CD14-positive monocyte (primary cell): ENCODE data around the gene LRP1. TPM values are rescaled to one million over a fixed set of nuclear protein-coding genes. Genes with fewer than 3 reads are reported as not detected.

ENCODE experiments used
- DNase-seq, 3 donors: peaks; one replicate each; pipeline ENCODE4 v3.0.0-alpha.2; 2011 to 2022
- H2AFZ ChIP-seq: 2 replicates; pipeline ENCODE4 v1.6.0; 2012; ENCODE audit warnings: mild to moderate bottlenecking, low read depth, low read length, inconsistent platforms; ENCODE audit not compliant: insufficient read depth, poor library complexity, severe bottlenecking
- H3K27ac ChIP-seq, 2 donors: 1 replicate in 1 of 2; 2 replicates in 1 of 2; pipeline ENCODE4 v1.5.1; 2012 to 2013; ENCODE audit warnings: low read length in 2 of 2, control low read depth in 1 of 2, inconsistent platforms in 1 of 2, low read depth in 1 of 2, mild to moderate bottlenecking in 1 of 2
- H3K27me3 ChIP-seq, 2 donors: one replicate each; pipeline versions ENCODE4 v1.6.0 to v1.6.1; 2011 to 2013; ENCODE audit warnings: low read length in 2 of 2; ENCODE audit not compliant: control insufficient read depth in 2 of 2, insufficient read depth in 2 of 2
- H3K36me3 ChIP-seq, 2 donors: replicated peaks in 1 of 2; 1 replicate in 1 of 2; 2 replicates in 1 of 2; pipeline versions ENCODE4 v1.5.1 to v1.6.1; 2012 to 2013; ENCODE audit warnings: low read length in 2 of 2, control low read depth in 1 of 2, inconsistent platforms in 1 of 2, mild to moderate bottlenecking in 1 of 2; ENCODE audit not compliant: insufficient read depth in 2 of 2, control insufficient read depth in 1 of 2
- H3K4me1 ChIP-seq, 2 donors: 1 replicate in 1 of 2; 2 replicates in 1 of 2; pipeline versions ENCODE4 v1.5.1 to v1.6.1; 2012 to 2013; ENCODE audit warnings: low read length in 2 of 2, control low read depth in 1 of 2, inconsistent platforms in 1 of 2, mild to moderate bottlenecking in 1 of 2, moderate library complexity in 1 of 2; ENCODE audit not compliant: insufficient read depth in 2 of 2, control insufficient read depth in 1 of 2
- H3K4me2 ChIP-seq: replicated peaks from 2 replicates; pipeline ENCODE3; 2012; ENCODE audit warnings: low read length, moderate library complexity, mild to moderate bottlenecking; ENCODE audit not compliant: poor library complexity, severe bottlenecking; ENCODE audit errors: extremely low read depth
- H3K4me3 ChIP-seq, 3 experiments: fragments of 200-600 bp in 1 of 3; sonication (generic) in 1 of 3; replicated peaks in 1 of 3; 1 replicate in 2 of 3; 2 replicates in 1 of 3; pipeline ENCODE4 v1.5.1; 2011 to 2013; ENCODE audit warnings: low read length in 3 of 3, mild to moderate bottlenecking in 3 of 3, control low read depth in 2 of 3, low read depth in 2 of 3, inconsistent platforms in 1 of 3, moderate library complexity in 1 of 3
- H3K79me2 ChIP-seq: 2 replicates; pipeline ENCODE4 v1.6.0; 2012; ENCODE audit warnings: mild to moderate bottlenecking, control low read depth, inconsistent platforms, low read length, moderate library complexity; ENCODE audit not compliant: insufficient read depth
- H3K9ac ChIP-seq: 2 replicates; pipeline ENCODE4 v1.6.0; 2017; ENCODE audit warnings: low read length, mild to moderate bottlenecking; ENCODE audit not compliant: insufficient read depth, poor library complexity, severe bottlenecking
- H3K9me3 ChIP-seq, 2 donors: replicated peaks in 1 of 2; 1 replicate in 1 of 2; 2 replicates in 1 of 2; pipeline versions ENCODE4 v1.5.1 to v1.6.1; 2012 to 2013; ENCODE audit warnings: low read length in 2 of 2, control low read depth in 1 of 2; ENCODE audit not compliant: control insufficient read depth in 1 of 2, insufficient read depth in 1 of 2
- H4K20me1 ChIP-seq: 2 replicates; pipeline ENCODE4 v1.6.0; 2012; ENCODE audit warnings: mild to moderate bottlenecking, low read length, control low read depth, moderate library complexity; ENCODE audit not compliant: insufficient read depth
- H3K27ac Mint-ChIP-seq, 7 donors: one replicate each; pipeline ENCODE4 v1.8.0; 2020; ENCODE audit warnings: mild to moderate bottlenecking in 7 of 7, mixed read lengths in 7 of 7, moderate library complexity in 6 of 7, inconsistent platforms in 2 of 7
- H3K27me3 Mint-ChIP-seq, 3 donors: one replicate each; pipeline ENCODE4 v1.8.0; 2021 to 2022; ENCODE audit warnings: low read depth in 3 of 3, mild to moderate bottlenecking in 3 of 3, mixed read lengths in 3 of 3, moderate library complexity in 3 of 3, inconsistent platforms in 1 of 3
- H3K36me3 Mint-ChIP-seq, 2 donors: one replicate each; pipeline ENCODE4 v1.8.0; 2020; ENCODE audit warnings: mixed read lengths in 2 of 2, inconsistent platforms in 1 of 2, mild to moderate bottlenecking in 1 of 2
- H3K4me1 Mint-ChIP-seq: one replicate; pipeline ENCODE4 v1.8.0; 2020; ENCODE audit warnings: mild to moderate bottlenecking, mixed read lengths
- H3K4me3 Mint-ChIP-seq, 2 donors: one replicate each; pipeline ENCODE4 v1.8.0; 2020; ENCODE audit warnings: mild to moderate bottlenecking in 2 of 2, mixed read lengths in 2 of 2, moderate library complexity in 1 of 2
- H3K9me3 Mint-ChIP-seq, 7 donors: one replicate each; pipeline ENCODE4 v1.8.0; 2020 to 2022; ENCODE audit warnings: mixed read lengths in 7 of 7, mild to moderate bottlenecking in 6 of 7, moderate library complexity in 6 of 7, inconsistent platforms in 2 of 7
- CTCF ChIP-seq: fragments of 200-600 bp; IDR thresholded peaks from one replicate; pipeline ENCODE4 v1.8.0; 2022; ENCODE audit warnings: antibody characterized with exemption, mild to moderate bottlenecking
- WGBS: methylation state at CpG from one replicate; pipeline ENCODE4 v1.1.5; 2013; ENCODE audit warnings: missing lambda C conversion rate; ENCODE audit not compliant: insufficient coverage; 5-methylcytosine and 5-hydroxymethylcytosine counted together
- intact Hi-C, 2 donors: fragments of 100-400 bp; cut with micrococcal nuclease; formaldehyde crosslinking; loops; one replicate each; pipeline versions ENCODE4 v1.15.0 to v1.15.1; 2023
- polyA plus RNA-seq, 3 donors: library from polyadenylated mRNA; depleted of rRNA in 1 of 3; unstranded in 2 of 3; stranded (reverse) in 1 of 3; fragments of 300-500 nt in 2 of 3; fragments of >200 nt in 1 of 3; fragmentation: Illumina TruSeq in 2 of 3; gene quantifications; 1 replicate in 2 of 3; 2 replicates in 1 of 3; pipeline ENCODE4 v1.2.3, GENCODE V29; 2012 to 2021
- small RNA-seq: library from RNA; depleted of rRNA; stranded (forward); fragments of <200 nt; gene quantifications from one replicate; pipeline ENCODE3, GENCODE V24; 2012; ENCODE audit warnings: low read depth; ENCODE audit not compliant: insufficient read length

The LRP1 gene
- polyA plus RNA-seq, 3 donors, result 5.5 to 246 (median 10.5) TPM

DNA sequence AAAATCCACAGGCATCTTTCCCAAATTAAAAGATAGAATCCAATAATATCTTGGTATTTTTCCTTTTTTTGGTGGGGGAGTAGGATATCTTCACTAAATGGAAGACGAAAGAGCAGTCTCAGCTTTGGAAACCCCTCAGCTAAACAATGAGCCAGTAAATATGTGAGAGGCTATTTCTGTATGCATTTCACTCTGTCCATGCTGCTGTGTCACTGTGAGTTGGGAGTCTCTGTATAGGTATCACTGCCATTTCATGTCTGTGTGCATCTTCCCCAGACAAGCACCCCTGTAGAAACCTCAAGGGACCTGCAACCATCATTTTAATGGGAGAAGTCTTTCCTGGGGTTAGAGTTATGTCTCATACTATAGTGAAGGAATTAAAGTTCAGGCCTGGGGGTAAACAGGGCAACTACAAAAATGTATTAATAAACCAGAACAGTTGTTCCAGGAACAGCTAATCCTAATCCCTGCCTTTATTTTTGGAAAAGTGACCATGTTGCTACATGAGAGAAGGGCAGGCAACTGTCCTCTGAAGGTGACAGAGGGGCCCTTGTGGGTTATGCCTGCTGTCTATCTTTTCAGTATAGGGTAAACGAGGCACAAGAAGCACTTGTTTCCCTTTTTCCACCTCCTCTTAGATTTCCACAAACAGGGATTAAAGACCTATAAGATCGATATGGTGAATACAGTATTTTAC, 134.0 kb downstream of the LRP1 start:
- Histone ChIP-seq H3K9me3 (no peaks in the 10 kb centered on the region), H3K4me2 (no peak overlapping the region), H3K36me3 (peaks cover 63 to 86% of the 10 kb centered on the region in 2 donors), H3K27me3 (no peaks in the 10 kb centered on the region), H4K20me1 (no peaks in the 10 kb centered on the region), H2AFZ (no peak overlapping the region), H3K4me3 (no peak overlapping the region), H3K4me1 (no peaks in the 10 kb centered on the region), H3K79me2 (no peaks in the 10 kb centered on the region), H3K27ac (no peak overlapping the region), H3K9ac (no peak overlapping the region)
- Mint-ChIP-seq H3K27me3 (no peaks in the 10 kb centered on the region), H3K27ac (no peak overlapping the region), H3K9me3 (peaks cover 0 to 2% (median 0%) of the 10 kb centered on the region in 7 donors), H3K4me3 (no peak overlapping the region), H3K36me3 (peaks cover 76 to 91% of the 10 kb centered on the region in 2 donors), H3K4me1 (peaks cover 2% of the 10 kb centered on the region)
- intact Hi-C loops, result loop anchor here (5.0 kb wide), 1 partner anchor 190 kb away; no protein-coding TSS in a partner anchor
- TF ChIP-seq CTCF, result no peak
- no CpG with 5 or more reads among the region's 3 CpGs for WGBS
- DNase-seq, result no peak

Small RNA genes within 50 kb of the gene (small RNA-seq; reads per million reads assigned to genes)
- gene MIR1228, result not detected

Other genes starting within 250 kb of the LRP1 start
- not detected for gene SDR9C7, start 194.1 kb upstream of the LRP1 start, polyA plus RNA-seq
- gene RDH16, start 170.9 kb upstream of the LRP1 start, polyA plus RNA-seq, result under 1 TPM in 1 of 3 donors, not detected in 2; 0.47 TPM
- gene ZBTB39, start 121.9 kb upstream of the LRP1 start, polyA plus RNA-seq, result 1 to 10 TPM in 2 of 3 donors, under 1 TPM in 1; 0.65 to 3.7 (median 1.2) TPM
- gene TAC3, start 112.0 kb upstream of the LRP1 start, polyA plus RNA-seq, result under 1 TPM in 1 of 3 donors, not detected in 2; 0.15 TPM
- gene MYO1A, start 78.4 kb upstream of the LRP1 start, polyA plus RNA-seq, result 1 to 10 TPM in 2 of 3 donors, under 1 TPM in 1; 0.22 to 1.7 (median 1.3) TPM
- gene NEMP1, start 49.7 kb upstream of the LRP1 start, polyA plus RNA-seq, result 1 to 10 TPM; 1.9 to 4.6 (median 2.2) TPM
- gene NAB2, start 39.4 kb upstream of the LRP1 start, polyA plus RNA-seq, result 1 to 10 TPM in 2 of 3 donors, under 1 TPM in 1; 1.00 to 8.3 (median 2.7) TPM
- 100 to 1,000 TPM; 132 to 637 (median 154) TPM for gene STAT6, start 17.1 kb upstream of the LRP1 start, polyA plus RNA-seq
- gene LRP1-AS, start 19.1 kb downstream of the LRP1 start, polyA plus RNA-seq, result 1 to 10 TPM in 1 of 3 donors, under 1 TPM in 1, not detected in 1; 0.35 to 1.5 TPM
- gene NXPH4, start 88.3 kb downstream of the LRP1 start, polyA plus RNA-seq, result not detected
- gene SHMT2, start 101.2 kb downstream of the LRP1 start, polyA plus RNA-seq, result 10 to 100 TPM; 36.8 to 52.0 (median 39.8) TPM
- 10 to 100 TPM in 1 of 3 donors, 1 to 10 TPM in 2; 7.0 to 32.1 (median 9.1) TPM for gene STAC3, start 122.7 kb downstream of the LRP1 start, polyA plus RNA-seq